ENCODE measurements around the gene PRKG1. TPM values are rescaled to one million over a fixed set of nuclear protein-coding genes. Genes with fewer than 3 reads are reported as not detected.

Gene PRKG1
- total and polyA plus RNA-seq, 2 of the 4 experiments (the other 2 are of a cell fraction) = 3.5 to 18.3 TPM

DNA sequence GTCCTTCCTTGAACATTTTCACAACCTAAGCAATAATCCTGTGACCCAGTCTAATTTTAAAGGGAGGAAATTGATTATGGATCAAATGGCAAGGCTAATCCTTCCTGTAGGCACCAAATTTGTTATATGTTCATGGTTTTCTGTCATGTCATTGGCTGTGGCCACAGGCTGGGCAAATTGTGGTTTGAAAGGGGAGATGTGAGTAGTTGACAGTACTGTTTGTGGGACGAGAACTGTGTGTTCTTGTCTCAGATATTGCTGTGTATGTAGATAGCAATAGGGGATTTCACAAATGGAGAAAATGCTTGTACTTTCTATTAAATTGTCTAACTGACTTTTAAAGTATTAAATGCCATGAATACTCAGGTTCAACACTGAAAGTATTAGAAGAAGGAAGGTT is 8.1 kb upstream of the PRKG1 start (continued):
- TF ChIP-seq, protein P1, sequence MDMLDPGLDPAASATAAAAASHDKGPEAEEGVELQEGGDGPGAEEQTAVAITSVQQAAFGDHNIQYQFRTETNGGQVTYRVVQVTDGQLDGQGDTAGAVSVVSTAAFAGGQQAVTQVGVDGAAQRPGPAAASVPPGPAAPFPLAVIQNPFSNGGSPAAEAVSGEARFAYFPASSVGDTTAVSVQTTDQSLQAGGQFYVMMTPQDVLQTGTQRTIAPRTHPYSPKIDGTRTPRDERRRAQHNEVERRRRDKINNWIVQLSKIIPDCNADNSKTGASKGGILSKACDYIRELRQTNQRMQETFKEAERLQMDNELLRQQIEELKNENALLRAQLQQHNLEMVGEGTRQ (IDR thresholded peaks at IDR 0.05; ENCODE audit: low read depth, low read length) = no peak
- TF ChIP-seq RFX5 (IDR thresholded peaks at IDR 0.05; ENCODE audit: low read depth, low read length) (no peak), NFE2L2 (IDR thresholded peaks at IDR 0.05; ENCODE audit: low read depth, low read length) (no peak)

DNA sequence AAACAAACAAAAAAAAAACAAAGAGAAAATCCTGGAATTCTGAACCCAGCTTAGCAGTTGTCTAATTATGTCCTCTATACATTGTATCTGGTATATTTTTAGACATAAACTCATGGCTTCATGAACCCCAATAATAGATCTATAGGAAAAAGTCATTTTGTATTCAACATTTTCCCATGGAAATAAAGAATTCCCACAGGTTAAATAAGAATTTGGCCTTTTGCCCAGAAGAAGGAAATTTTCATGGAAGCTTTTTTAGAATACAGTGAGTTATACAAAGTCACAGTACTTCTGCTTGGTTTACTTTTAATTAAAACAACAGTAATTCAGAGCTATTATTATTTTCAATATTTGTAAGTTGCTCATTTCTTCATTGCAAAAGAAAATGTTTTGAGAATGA is 2.1 kb upstream of the PRKG1 start:
- H2AK9ac ChIP-seq (replicated peaks; ENCODE audit: low read depth, low read length, poor library complexity) = no peak overlapping the region
- H3K79me1 ChIP-seq (ENCODE audit: low read depth in 1 of 2, low read length in 2 of 2) = peaks cover 21 to 31% of the 10 kb centered on the region in 2 experiments; a peak in 3 of 4 replicates
- in situ Hi-C loops (cut with MboI; ENCODE audit: low sequenced_read_pairs) = loop anchor here (5.0 kb wide), 1 partner anchor 350 kb away; no protein-coding TSS in a partner anchor
- peaks cover 9% of the 10 kb centered on the region; the same call in 1 of the 2 replicates for H4K20me1 ChIP-seq (ENCODE audit: insufficient read depth, low read length)
- no peak overlapping the region for H3K4me2 ChIP-seq (ENCODE audit: low read depth, low read length)
- H2BK5ac ChIP-seq (ENCODE audit: low read depth, low read length, poor library complexity, severe bottlenecking) = no peak overlapping the region
- no peak overlapping the region for H3K18ac ChIP-seq (ENCODE audit: low read depth, low read length)
- no peak overlapping the region for H3K23ac ChIP-seq (ENCODE audit: low read depth, low read length)
- DNase-seq = no peak
- H3K27ac ChIP-seq (ENCODE audit: insufficient read depth, low read length) = no peak overlapping the region
- H2AK5ac ChIP-seq (ENCODE audit: low read depth, low read length) = no peak overlapping the region
- H4K5ac ChIP-seq (ENCODE audit: low read depth, low read length) = no peak overlapping the region
- H4K91ac ChIP-seq (ENCODE audit: insufficient read depth, low read depth, low read length) = no peak overlapping the region
- H3K14ac ChIP-seq (replicated peaks; ENCODE audit: low read depth, low read length) = no peak overlapping the region
- no peak overlapping the region for H4K8ac ChIP-seq (ENCODE audit: low read depth in 2 of 2, low read length in 2 of 2)
- no peak overlapping the region for H3K4ac ChIP-seq (ENCODE audit: low read depth, low read length)
- H3K9me1 ChIP-seq (ENCODE audit: insufficient read depth, low read length) = peaks cover 4% of the 10 kb centered on the region
- H3K4me1 ChIP-seq (ENCODE audit: control insufficient read depth, insufficient read depth, low read length) = peaks cover 6% of the 10 kb centered on the region; the same call in 1 of the 2 replicates
- no peaks in the 10 kb centered on the region for H3K36me3 ChIP-seq (ENCODE audit: control insufficient read depth, insufficient read depth, low read length)
- no peak overlapping the region for H2AFZ ChIP-seq (replicated peaks; ENCODE audit: low read length, poor library complexity)
- H3K9me3 ChIP-seq (ENCODE audit: control insufficient read depth, insufficient read depth, low read length) = no peaks in the 10 kb centered on the region
- no peak overlapping the region for H2BK15ac ChIP-seq (ENCODE audit: low read depth, low read length)
- POLR2A ChIA-PET (ENCODE audit: unreplicated experiment) = no interaction called here
- intact Hi-C loops (cut with micrococcal nuclease) = loop anchor here (5.0 to 10.0 kb wide), 2 partner anchors 145 to 623 kb away; partner anchors contain the start of gene CSTF2T
- no peak overlapping the region for H3K4me3 ChIP-seq (ENCODE audit: insufficient read depth, low read depth, low read length)
- no peak overlapping the region for H2BK120ac ChIP-seq (ENCODE audit: low read depth, low read length)
- CTCF ChIA-PET = interaction anchor here (0.8 kb wide), 1 partner anchor 229 kb away, joined by 4 read pairs; no protein-coding TSS in a partner anchor
- BruUV-seq (replicated peaks) = no TSS peak
- H3K27me3 ChIP-seq (ENCODE audit: control insufficient read depth, insufficient read depth, low read length) = no peaks in the 10 kb centered on the region
- no peak for ATAC-seq (ENCODE audit: low read depth)
- H3K9ac ChIP-seq (ENCODE audit: low read depth, low read length) = no peak overlapping the region
- no peak overlapping the region for H2BK20ac ChIP-seq (ENCODE audit: low read depth, low read length)
- dilution Hi-C loops (cut with HindIII; ENCODE audit: low sequenced_read_pairs, unreplicated experiment) = no loop called here
- H3K56ac ChIP-seq (ENCODE audit: extremely low read depth, insufficient read depth, low read length) = no peak overlapping the region
- TF ChIP-seq SMC3 (IDR thresholded peaks at IDR 0.05; ENCODE audit: low read depth, low read length) (no peak), NFE2L2 (IDR thresholded peaks at IDR 0.05; ENCODE audit: low read depth, low read length) (no peak), FOS (IDR thresholded peaks at IDR 0.05; ENCODE audit: low read depth, low read length) (no peak), MAFK (IDR thresholded peaks at IDR 0.05; ENCODE audit: low read depth, low read length) (no peak), MXI1 (IDR thresholded peaks at IDR 0.05; ENCODE audit: borderline replicate concordance, low read depth, low read length) (no peak), MAZ (IDR thresholded peaks at IDR 0.05; ENCODE audit: borderline replicate concordance, low read depth, low read length) (no peak), RCOR1 (IDR thresholded peaks at IDR 0.05; ENCODE audit: insufficient replicate concordance, low read length) (no peak), RFX5 (IDR thresholded peaks at IDR 0.05; ENCODE audit: low read depth, low read length) (no peak), POLR2A (IDR thresholded peaks at IDR 0.05; ENCODE audit: low read depth, low read length) (no peak), CEBPB (IDR thresholded peaks at IDR 0.05; ENCODE audit: low read depth, low read length) (no peak), BHLHE40 (IDR thresholded peaks at IDR 0.05; ENCODE audit: low read depth, low read length) (no peak)
- TF ChIP-seq, protein P2, sequence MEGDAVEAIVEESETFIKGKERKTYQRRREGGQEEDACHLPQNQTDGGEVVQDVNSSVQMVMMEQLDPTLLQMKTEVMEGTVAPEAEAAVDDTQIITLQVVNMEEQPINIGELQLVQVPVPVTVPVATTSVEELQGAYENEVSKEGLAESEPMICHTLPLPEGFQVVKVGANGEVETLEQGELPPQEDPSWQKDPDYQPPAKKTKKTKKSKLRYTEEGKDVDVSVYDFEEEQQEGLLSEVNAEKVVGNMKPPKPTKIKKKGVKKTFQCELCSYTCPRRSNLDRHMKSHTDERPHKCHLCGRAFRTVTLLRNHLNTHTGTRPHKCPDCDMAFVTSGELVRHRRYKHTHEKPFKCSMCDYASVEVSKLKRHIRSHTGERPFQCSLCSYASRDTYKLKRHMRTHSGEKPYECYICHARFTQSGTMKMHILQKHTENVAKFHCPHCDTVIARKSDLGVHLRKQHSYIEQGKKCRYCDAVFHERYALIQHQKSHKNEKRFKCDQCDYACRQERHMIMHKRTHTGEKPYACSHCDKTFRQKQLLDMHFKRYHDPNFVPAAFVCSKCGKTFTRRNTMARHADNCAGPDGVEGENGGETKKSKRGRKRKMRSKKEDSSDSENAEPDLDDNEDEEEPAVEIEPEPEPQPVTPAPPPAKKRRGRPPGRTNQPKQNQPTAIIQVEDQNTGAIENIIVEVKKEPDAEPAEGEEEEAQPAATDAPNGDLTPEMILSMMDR (conservative IDR thresholded peaks at IDR 0.05; ENCODE audit: low read depth, low read length) = no peak
- TF ChIP-seq, protein P3, sequence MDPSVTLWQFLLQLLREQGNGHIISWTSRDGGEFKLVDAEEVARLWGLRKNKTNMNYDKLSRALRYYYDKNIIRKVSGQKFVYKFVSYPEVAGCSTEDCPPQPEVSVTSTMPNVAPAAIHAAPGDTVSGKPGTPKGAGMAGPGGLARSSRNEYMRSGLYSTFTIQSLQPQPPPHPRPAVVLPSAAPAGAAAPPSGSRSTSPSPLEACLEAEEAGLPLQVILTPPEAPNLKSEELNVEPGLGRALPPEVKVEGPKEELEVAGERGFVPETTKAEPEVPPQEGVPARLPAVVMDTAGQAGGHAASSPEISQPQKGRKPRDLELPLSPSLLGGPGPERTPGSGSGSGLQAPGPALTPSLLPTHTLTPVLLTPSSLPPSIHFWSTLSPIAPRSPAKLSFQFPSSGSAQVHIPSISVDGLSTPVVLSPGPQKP (IDR thresholded peaks at IDR 0.05; ENCODE audit: borderline replicate concordance, low read depth, low read length) = no peak
